K562 (cell line): ENCODE measurements around the gene USHBP1. TPM values are rescaled to one million over a fixed set of nuclear protein-coding genes. Genes with fewer than 3 reads are reported as not detected.

Source experiments
- ATAC-seq: fragments of 200-7000 bp; cut with Tn5 transposase; 3 replicates; pipeline ENCODE4 v1.9.1; 2020; ENCODE audit warnings: moderate library complexity
- BruUV-seq: library from RNA; stranded (reverse); fragments of 400-500 nt; replicated peaks from 2 replicates; lab custom pipeline; 2021; lab: Mats Ljungman, UMichigan
- CTCF ChIA-PET: fragments of 300-600 bp; formaldehyde crosslinking; extraction: SDS; loops from one replicate; lab custom pipeline; 2021; ENCODE audit warnings: low intra/inter-chr PET ratio; lab: Yijun Ruan, JAX
- POLR2A ChIA-PET: fragments of 300-600, 350-650 bp; sonication (Branson Sonifier 250); formaldehyde crosslinking; extraction: SDS; loops from one replicate; lab custom pipeline; 2021; ENCODE audit warnings: antibody characterized with exemption, inconsistent platforms; lab: Yijun Ruan, JAX
- DNase-seq, 4 experiments: peaks; one replicate each; pipeline versions ENCODE4 v3.0.0 to v3.0.0-alpha.2; 2011 to 2018; ENCODE audit warnings: low spot score in 3 of 4, mixed read lengths in 3 of 4; ENCODE audit errors: extremely low read depth in 1 of 4
- FAIRE-seq: peaks from 2 replicates; lab custom pipeline; 2011; peaks lifted over from hg19 to GRCh38; lab: Jason Lieb, UNC
- H2AFZ ChIP-seq: 2 replicates; pipeline ENCODE4 v1.6.0; 2011; ENCODE audit warnings: low read depth, low read length, control low read depth, inconsistent platforms
- H3K27ac ChIP-seq: fragments of 200-600 bp; 3 replicates; pipeline ENCODE4 v1.8.0; 2011; ENCODE audit warnings: low read depth, mild to moderate bottlenecking, control low read depth, inconsistent platforms, low read length, moderate library complexity, mixed read lengths; ENCODE audit errors: extremely low read depth
- H3K27me3 ChIP-seq, 2 experiments: fragments of 300-600 bp in 1 of 2; 2 replicates in 1 of 2; 3 replicates in 1 of 2; pipeline versions ENCODE4 v1.6.0 to v1.8.0; 2011; ENCODE audit warnings: inconsistent platforms in 2 of 2, low read length in 2 of 2, mild to moderate bottlenecking in 1 of 2, mixed read lengths in 1 of 2, moderate library complexity in 1 of 2; ENCODE audit not compliant: control insufficient read depth in 2 of 2, insufficient read depth in 2 of 2
- H3K36me3 ChIP-seq: fragments of 300-600 bp; 3 replicates; pipeline ENCODE4 v1.8.0; 2011; ENCODE audit warnings: mild to moderate bottlenecking, low read length, inconsistent platforms; ENCODE audit not compliant: control insufficient read depth, insufficient read depth
- H3K4me1 ChIP-seq, 2 experiments: fragments of 200-600 bp in 1 of 2; replicated peaks in 1 of 2; 2 replicates in 1 of 2; 3 replicates in 1 of 2; pipeline versions ENCODE4 v1.5.1 to v1.8.0; 2011; ENCODE audit warnings: inconsistent platforms in 2 of 2, low read length in 2 of 2, mild to moderate bottlenecking in 1 of 2, mixed read lengths in 1 of 2, moderate library complexity in 1 of 2; ENCODE audit not compliant: control insufficient read depth in 2 of 2, insufficient read depth in 2 of 2
- H3K4me2 ChIP-seq: 2 replicates; pipeline ENCODE4 v1.6.1; 2011; ENCODE audit warnings: low read length, control low read depth, inconsistent platforms, mixed read lengths; ENCODE audit not compliant: insufficient read depth
- H3K4me3 ChIP-seq: fragments of 200-600 bp; sonication (generic), shearing (Covaris generic); 2 replicates; pipeline ENCODE4 v1.5.1; 2016; ENCODE audit warnings: control low read depth, inconsistent platforms
- H3K79me2 ChIP-seq: fragments of 200-600 bp; 3 replicates; pipeline ENCODE4 v1.8.0; 2011; ENCODE audit warnings: low read length, inconsistent platforms; ENCODE audit not compliant: control insufficient read depth, insufficient read depth
- H3K9ac ChIP-seq, 2 experiments: 2 replicates each; pipeline versions ENCODE4 v1.6.0 to v1.6.1; 2011; ENCODE audit warnings: low read depth in 2 of 2, low read length in 2 of 2, control low read depth in 1 of 2, inconsistent platforms in 1 of 2, mild to moderate bottlenecking in 1 of 2, mixed read lengths in 1 of 2; ENCODE audit not compliant: insufficient read depth in 1 of 2
- H3K9me1 ChIP-seq: one replicate; pipeline ENCODE4 v1.6.0; 2011; ENCODE audit warnings: inconsistent platforms, mild to moderate bottlenecking, low read length, moderate library complexity; ENCODE audit not compliant: control insufficient read depth, insufficient read depth
- H3K9me3 ChIP-seq: replicated peaks from 2 replicates; pipeline ENCODE4 v1.5.1; 2011; ENCODE audit warnings: low read depth, low read length, inconsistent platforms; ENCODE audit not compliant: control insufficient read depth, insufficient read depth
- H4K20me1 ChIP-seq: replicated peaks from 2 replicates; pipeline ENCODE4 v1.6.1; 2011; ENCODE audit warnings: low read length, inconsistent platforms, mixed read lengths; ENCODE audit not compliant: control insufficient read depth, insufficient read depth
- POLR2G ChIP-seq: fragments of 200-400 bp; formaldehyde crosslinking; IDR thresholded peaks from 2 replicates; pipeline ENCODE4 v1.6.1; 2017; ENCODE audit warnings: low read depth, mild to moderate bottlenecking, antibody characterized with exemption, low read length, moderate library complexity
- RBFOX2 ChIP-seq: fragments of 200-400 bp; formaldehyde crosslinking; IDR thresholded peaks from 2 replicates; pipeline ENCODE4 v1.6.1; 2017; ENCODE audit warnings: low read depth, mild to moderate bottlenecking, low read length, moderate library complexity
- TCFL5 ChIP-seq: fragments of 250-450 bp; sonication (Bioruptor Pico); conservative IDR thresholded peaks from 2 replicates; pipeline ENCODE4 v1.6.1; 2021; ENCODE audit warnings: mild to moderate bottlenecking, moderate library complexity, matching md5 sums
- ZKSCAN1 ChIP-seq: fragments of 150-350 bp; IDR thresholded peaks from 2 replicates; pipeline ENCODE4 v1.6.1; 2016; ENCODE audit warnings: low read depth, low read length
- WGBS: fragments of 100-300 bp; shearing (Covaris generic); methylation state at CpG from one replicate; pipeline ENCODE4 v1.1.6; 2016; ENCODE audit warnings: low coverage, mixed read lengths; ENCODE audit not compliant: insufficient coverage; ENCODE audit errors: missing lambda C conversion rate; 5-methylcytosine and 5-hydroxymethylcytosine counted together
- in situ Hi-C: fragments of 300-500 bp; cut with MboI; formaldehyde crosslinking; loops from 4 replicates; pipeline ENCODE4 v1.15.0; 2018; ENCODE audit warnings: inconsistent platforms, mixed read lengths
- intact Hi-C: fragments of 100-400 bp; cut with micrococcal nuclease; formaldehyde crosslinking; loops from 2 replicates; pipeline ENCODE4 v1.14.2; 2022
- polyA plus RNA-seq, 8 experiments: library from polyadenylated mRNA; depleted of rRNA in 4 of 8; stranded (reverse) in 5 of 8; unstranded in 3 of 8; fragments of >200 nt; fragmentation: Nextera tagmentation in 2 of 8; fragmentation: Illumina TruSeq in 1 of 8; extraction: Ambion mirVana in 2 of 8; extraction: Trizol in 1 of 8; gene quantifications; 2 replicates each; pipeline versions ENCODE4 v1.2.1 to v1.2.3, GENCODE V29; 2011 to 2014; ENCODE audit warnings: inconsistent platforms in 1 of 8, missing spikeins in 1 of 8
- total RNA-seq, 7 experiments: library from RNA; depleted of rRNA in 6 of 7; stranded (reverse); fragments of >200 nt in 6 of 7; fragmentation: Illumina TruSeq in 2 of 7; extraction: Trizol in 2 of 7; gene quantifications; 2 replicates each; pipeline versions ENCODE4 v1.2.1 to v1.2.3, GENCODE V29; 2011 to 2021; ENCODE audit warnings: low replicate concordance in 1 of 7

Gene USHBP1
- total and polyA plus RNA-seq, 9 of the 15 experiments (the other 6 are each of a cell fraction or from before 2014, with no cell fraction given), result 0.03 to 0.10 (median 0.05) TPM; not detected in 5

DNA sequence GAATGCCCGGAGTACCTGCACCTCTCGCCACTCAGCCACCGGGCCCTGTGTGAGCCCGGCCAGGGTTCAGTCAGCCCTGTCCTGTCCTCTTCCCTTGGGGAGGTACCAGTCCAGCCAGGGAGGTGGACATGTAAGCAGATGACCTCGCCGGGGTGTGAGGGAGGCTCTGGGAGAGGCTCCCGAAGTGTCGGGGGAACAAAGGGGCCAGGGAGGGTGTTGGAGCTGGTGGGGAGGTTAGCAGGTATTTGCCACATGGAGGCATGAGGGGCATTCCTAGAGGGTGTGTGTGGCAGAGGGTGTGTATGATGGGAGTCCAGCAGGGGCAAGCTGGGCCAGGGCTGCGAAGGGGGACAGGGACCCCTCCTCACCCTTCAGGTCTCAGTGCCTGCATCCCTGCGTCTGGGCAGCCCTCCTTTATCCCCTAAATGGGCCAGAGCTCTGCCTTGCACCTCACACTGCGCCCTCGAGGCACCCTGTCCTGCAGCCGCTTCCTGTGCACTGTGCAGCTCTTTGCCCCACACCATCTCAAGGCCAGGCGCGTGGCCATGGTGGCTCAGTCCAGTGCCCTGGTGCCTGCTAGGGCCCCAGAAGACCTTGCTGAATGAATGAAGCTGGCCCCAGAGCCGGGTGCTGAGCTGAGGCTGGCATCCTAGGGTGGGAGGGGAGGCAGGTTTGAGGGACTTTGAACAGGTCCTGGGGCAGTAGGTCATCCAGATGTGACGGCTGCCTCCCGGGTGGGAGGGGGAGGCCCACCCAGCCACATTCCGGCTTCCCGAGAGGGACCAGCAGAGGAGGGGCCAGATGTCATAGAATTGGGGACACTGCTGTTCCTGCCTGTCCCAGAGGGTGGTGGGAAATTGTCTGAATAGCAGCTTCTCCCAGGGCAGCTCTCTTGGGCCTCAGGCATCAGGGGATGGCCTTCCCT is 47.9 kb upstream of the USHBP1 start:
- peak overlapping the region in 1 of 2 experiments; percentile 73; a peak in 2 of 4 replicates for H3K9ac ChIP-seq
- POLR2A ChIA-PET, result interaction anchor here (0.5 to 7.7 kb wide), 5 partner anchors 9 to 94 kb away, joined by 3 to 78 read pairs (median 3); partner anchors contain the start of genes ABHD8 and ANO8
- FAIRE-seq, result no peak
- intact Hi-C loops, result no loop called here
- peaks cover 46% of the 10 kb centered on the region for H3K79me2 ChIP-seq
- H3K9me1 ChIP-seq, result no peaks in the 10 kb centered on the region
- no TSS peak for BruUV-seq
- no peak overlapping the region for H3K4me2 ChIP-seq
- no peak overlapping the region for H3K27ac ChIP-seq
- CTCF ChIA-PET, result no interaction called here
- H4K20me1 ChIP-seq, result 0 out of 2 replicates have a peak, but pooled peaks cover 5% of the 10 kb centered on the region
- peaks cover 49% of the 10 kb centered on the region; the same call in 2 of the 3 replicates for H3K36me3 ChIP-seq
- H3K27me3 ChIP-seq, result no peaks in the 10 kb centered on the region
- H2AFZ ChIP-seq, result no peak overlapping the region
- H3K9me3 ChIP-seq, result no peaks in the 10 kb centered on the region
- peaks cover 16 to 48% of the 10 kb centered on the region in 2 experiments; a peak in 4 of 5 replicates for H3K4me1 ChIP-seq
- no peak for ATAC-seq
- no peak for DNase-seq
- TF ChIP-seq POLR2G (0 out of 2 replicates have a peak, but pooled peaks have one; percentile 6), RBFOX2 (peak; percentile 41; the same call in 1 of the 2 replicates), ZKSCAN1 (no peak), TCFL5 (no peak)
- in situ Hi-C loops, result no loop called here
- H3K4me3 ChIP-seq, result no peak overlapping the region
- 91% methylated on average over 16 of the region's 20 CpGs for WGBS
